ENCODE results near the gene FAF1. TPM values are rescaled to one million over a fixed set of nuclear protein-coding genes. Genes with fewer than 3 reads are reported as not detected.

The FAF1 gene
- total RNA-seq, 4 donors from 2014 or later: 25.1 to 74.6 (median 37.2) TPM

DNA sequence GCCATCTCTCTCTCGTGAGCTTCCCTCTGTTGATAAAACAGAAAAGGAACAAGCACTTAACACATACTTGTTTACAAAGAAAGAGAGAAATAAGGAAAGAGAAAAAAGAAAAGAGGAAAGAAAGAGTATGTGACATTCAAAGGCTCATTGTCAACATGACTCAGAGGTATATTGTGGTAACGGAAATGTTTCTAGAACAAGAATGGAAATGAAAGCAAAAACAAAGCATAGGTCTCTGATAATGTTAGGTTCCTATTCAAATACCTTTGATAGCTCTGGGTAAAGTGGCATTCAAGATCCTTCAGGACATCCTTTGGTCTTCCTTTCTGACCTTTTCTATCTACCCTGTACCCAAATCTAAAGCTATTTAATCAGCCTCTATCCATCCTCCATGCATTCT is 469.4 kb downstream of the FAF1 start:
- H3K4me1 ChIP-seq: peaks cover 0 to 5% (median 0%) of the 10 kb centered on the region in 4 donors
- intact Hi-C loops (cut with DNase I; ENCODE audit: low total_unique reads): no loop called here
- in situ Hi-C loops (cut with MboI; ENCODE audit: low pct_ligation_motif_present in 1 of 4, low pct_unique_long_range_greater_than_20kb in 1 of 4, low sequenced_read_pairs in 3 of 4): no loop called here
- H3K27me3 ChIP-seq: no peaks in the 10 kb centered on the region
- H3K4me3 ChIP-seq: no peak overlapping the region
- DNase-seq: no peak
- peaks cover 0 to 14% (median 5%) of the 10 kb centered on the region in 4 donors for H3K36me3 ChIP-seq
- H3K9me3 ChIP-seq: no peaks in the 10 kb centered on the region
- TF ChIP-seq EP300 (IDR thresholded peaks at IDR 0.05; ENCODE audit: low read depth) (no peak), POLR2AphosphoS5 (IDR thresholded peaks at IDR 0.05) (no peak), POLR2A (IDR thresholded peaks at IDR 0.05) (no peak)
- TF ChIP-seq, protein P1, sequence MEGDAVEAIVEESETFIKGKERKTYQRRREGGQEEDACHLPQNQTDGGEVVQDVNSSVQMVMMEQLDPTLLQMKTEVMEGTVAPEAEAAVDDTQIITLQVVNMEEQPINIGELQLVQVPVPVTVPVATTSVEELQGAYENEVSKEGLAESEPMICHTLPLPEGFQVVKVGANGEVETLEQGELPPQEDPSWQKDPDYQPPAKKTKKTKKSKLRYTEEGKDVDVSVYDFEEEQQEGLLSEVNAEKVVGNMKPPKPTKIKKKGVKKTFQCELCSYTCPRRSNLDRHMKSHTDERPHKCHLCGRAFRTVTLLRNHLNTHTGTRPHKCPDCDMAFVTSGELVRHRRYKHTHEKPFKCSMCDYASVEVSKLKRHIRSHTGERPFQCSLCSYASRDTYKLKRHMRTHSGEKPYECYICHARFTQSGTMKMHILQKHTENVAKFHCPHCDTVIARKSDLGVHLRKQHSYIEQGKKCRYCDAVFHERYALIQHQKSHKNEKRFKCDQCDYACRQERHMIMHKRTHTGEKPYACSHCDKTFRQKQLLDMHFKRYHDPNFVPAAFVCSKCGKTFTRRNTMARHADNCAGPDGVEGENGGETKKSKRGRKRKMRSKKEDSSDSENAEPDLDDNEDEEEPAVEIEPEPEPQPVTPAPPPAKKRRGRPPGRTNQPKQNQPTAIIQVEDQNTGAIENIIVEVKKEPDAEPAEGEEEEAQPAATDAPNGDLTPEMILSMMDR (IDR thresholded peaks at IDR 0.05): no peak
- WGBS, 2 donors (ENCODE audit: low coverage in 1 of 2): 83 to 85% methylated on average over 2 of the region's 2 CpGs
- no peak overlapping the region for H3K27ac ChIP-seq

DNA sequence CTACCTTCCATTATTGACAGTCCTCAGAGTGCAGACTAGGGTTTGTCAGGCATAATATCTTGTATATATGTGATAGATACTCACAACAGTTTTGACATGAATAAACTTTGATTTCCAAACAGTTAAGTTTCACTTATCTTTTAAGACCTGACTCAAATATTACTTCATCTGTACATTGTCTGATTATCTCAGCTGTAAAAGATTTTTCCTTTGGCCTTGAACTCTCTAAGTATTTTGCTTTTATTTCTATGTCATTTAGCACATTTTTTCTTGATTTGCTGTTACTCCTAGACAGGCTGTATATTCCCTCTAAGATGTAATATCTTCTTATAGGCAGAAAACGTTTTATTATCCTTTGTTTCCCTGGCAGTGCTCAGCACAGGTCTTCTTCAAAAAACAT is 471.2 kb downstream of the FAF1 start:
- no peaks in the 10 kb centered on the region for H3K27me3 ChIP-seq
- in situ Hi-C loops (cut with MboI; ENCODE audit: low pct_ligation_motif_present in 1 of 4, low pct_unique_long_range_greater_than_20kb in 1 of 4, low sequenced_read_pairs in 3 of 4): no loop called here
- no peak overlapping the region for H3K4me3 ChIP-seq
- intact Hi-C loops (cut with DNase I; ENCODE audit: low total_unique reads): no loop called here
- TF ChIP-seq, protein P1 (IDR thresholded peaks at IDR 0.05): no peak
- TF ChIP-seq POLR2AphosphoS5 (IDR thresholded peaks at IDR 0.05) (no peak), POLR2A (IDR thresholded peaks at IDR 0.05) (no peak), EP300 (IDR thresholded peaks at IDR 0.05; ENCODE audit: low read depth) (no peak)
- H3K27ac ChIP-seq: no peak overlapping the region
- H3K4me1 ChIP-seq: peaks cover 0 to 5% (median 0%) of the 10 kb centered on the region in 4 donors
- H3K9me3 ChIP-seq: no peaks in the 10 kb centered on the region
- peaks cover 0 to 14% (median 5%) of the 10 kb centered on the region in 4 donors for H3K36me3 ChIP-seq
- no peak for DNase-seq
- 56 to 57% methylated on average over 1 of the region's 1 CpG for WGBS, 2 donors (ENCODE audit: low coverage in 1 of 2)

DNA sequence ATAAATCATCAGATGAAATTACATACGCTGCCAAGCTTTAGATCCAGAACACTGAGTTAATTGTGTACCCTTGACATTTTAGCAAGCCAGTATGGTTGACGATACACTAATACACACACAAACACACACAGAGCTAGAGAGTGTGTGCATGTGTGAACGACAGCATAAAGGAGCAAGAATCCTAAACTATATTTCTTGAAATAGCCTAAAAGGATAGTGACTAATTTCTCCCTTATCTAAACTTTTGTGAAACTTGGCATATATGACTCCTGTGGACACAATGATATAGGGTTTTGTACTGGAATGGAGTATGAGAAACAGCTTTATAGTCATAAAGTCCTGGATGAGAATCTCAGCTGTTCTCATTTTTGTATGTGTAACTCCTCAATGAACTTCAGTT is 471.7 kb downstream of the FAF1 start:
- in situ Hi-C loops (cut with MboI; ENCODE audit: low pct_ligation_motif_present in 1 of 4, low pct_unique_long_range_greater_than_20kb in 1 of 4, low sequenced_read_pairs in 3 of 4) (no loop called here), intact Hi-C loops (cut with DNase I; ENCODE audit: low total_unique reads) (no loop called here)
- no peak for TF ChIP-seq POLR2AphosphoS5 (IDR thresholded peaks at IDR 0.05)
- no peak for TF ChIP-seq EP300 (IDR thresholded peaks at IDR 0.05; ENCODE audit: low read depth)
- no peak for TF ChIP-seq POLR2A (IDR thresholded peaks at IDR 0.05)
- TF ChIP-seq, protein P1 (IDR thresholded peaks at IDR 0.05): no peak
- Histone ChIP-seq H3K36me3 (peaks cover 0 to 14% (median 5%) of the 10 kb centered on the region in 4 donors), H3K27me3 (no peaks in the 10 kb centered on the region), H3K4me1 (peaks cover 0 to 2% (median 0%) of the 10 kb centered on the region in 4 donors), H3K4me3 (no peak overlapping the region), H3K27ac (no peak overlapping the region), H3K9me3 (no peaks in the 10 kb centered on the region)
- no peak for DNase-seq
- 82 to 93% methylated on average over 3 of the region's 3 CpGs for WGBS, 2 donors (ENCODE audit: low coverage in 1 of 2)

DNA sequence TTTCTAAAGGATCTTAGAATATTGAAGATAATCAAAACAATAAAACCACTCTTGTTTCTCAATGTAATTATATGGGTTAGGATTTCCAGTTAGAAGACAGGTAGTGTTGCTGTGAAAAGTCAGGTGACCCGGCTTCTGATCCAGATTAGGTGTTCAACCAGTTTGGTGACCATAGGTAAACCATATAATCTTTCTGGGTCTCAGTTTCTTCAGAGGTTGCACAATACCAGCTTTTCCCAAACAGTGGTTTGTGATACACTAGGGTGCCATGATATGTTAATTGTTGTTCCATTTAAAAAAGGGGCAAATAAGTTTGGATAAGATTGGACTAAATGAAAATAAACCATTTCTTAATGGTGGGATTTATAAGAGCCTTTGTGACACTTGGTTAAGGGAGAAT is 472.3 kb downstream of the FAF1 start:
- H3K27me3 ChIP-seq: no peaks in the 10 kb centered on the region
- H3K27ac ChIP-seq: no peak overlapping the region
- DNase-seq: no peak
- peaks cover 0 to 14% (median 5%) of the 10 kb centered on the region in 4 donors for H3K36me3 ChIP-seq
- 78 to 100% methylated on average over 1 of the region's 1 CpG for WGBS, 2 donors (ENCODE audit: low coverage in 1 of 2)
- no peak overlapping the region for H3K4me3 ChIP-seq
- intact Hi-C loops (cut with DNase I; ENCODE audit: low total_unique reads) (no loop called here), in situ Hi-C loops (cut with MboI; ENCODE audit: low pct_ligation_motif_present in 1 of 4, low pct_unique_long_range_greater_than_20kb in 1 of 4, low sequenced_read_pairs in 3 of 4) (no loop called here)
- TF ChIP-seq POLR2A (IDR thresholded peaks at IDR 0.05): no peak
- no peak for TF ChIP-seq EP300 (IDR thresholded peaks at IDR 0.05; ENCODE audit: low read depth)
- TF ChIP-seq, protein P1 (IDR thresholded peaks at IDR 0.05): no peak
- no peak for TF ChIP-seq POLR2AphosphoS5 (IDR thresholded peaks at IDR 0.05)
- no peaks in the 10 kb centered on the region for H3K9me3 ChIP-seq
- H3K4me1 ChIP-seq: no peaks in the 10 kb centered on the region

Data from transverse colon (tissue), 4 donors.